ENCODE data around the gene CTNNA2.

Gene CTNNA2

DNA sequence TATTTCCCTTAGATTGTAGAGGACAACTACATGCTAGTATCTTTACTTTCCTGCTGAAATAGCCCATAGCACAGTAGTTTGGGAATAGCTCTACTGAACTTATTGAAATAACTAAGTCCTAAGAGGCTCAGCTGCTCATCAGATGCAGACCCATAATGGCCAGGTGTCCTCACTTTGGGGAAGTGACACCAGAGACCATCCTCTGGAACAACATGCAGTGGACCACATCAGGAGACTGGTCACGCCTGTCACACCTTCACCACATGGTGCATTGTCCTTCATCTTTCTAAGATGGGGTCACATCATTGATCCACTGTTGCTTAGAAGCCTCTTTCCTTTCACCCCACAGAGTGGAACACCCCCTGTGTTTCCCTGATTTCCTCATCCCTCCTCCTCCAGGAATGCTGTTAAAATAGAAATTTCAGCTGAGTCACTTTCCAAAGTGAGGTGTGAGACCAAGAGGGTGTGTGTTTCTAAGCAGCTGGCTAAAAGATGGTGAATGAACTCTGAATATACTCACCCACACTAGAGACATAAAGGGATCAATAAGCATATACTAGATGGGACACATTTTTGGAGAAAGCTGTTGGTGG is 1006.9 kb downstream of the CTNNA2 start:
- no peak for DNase-seq

DNA sequence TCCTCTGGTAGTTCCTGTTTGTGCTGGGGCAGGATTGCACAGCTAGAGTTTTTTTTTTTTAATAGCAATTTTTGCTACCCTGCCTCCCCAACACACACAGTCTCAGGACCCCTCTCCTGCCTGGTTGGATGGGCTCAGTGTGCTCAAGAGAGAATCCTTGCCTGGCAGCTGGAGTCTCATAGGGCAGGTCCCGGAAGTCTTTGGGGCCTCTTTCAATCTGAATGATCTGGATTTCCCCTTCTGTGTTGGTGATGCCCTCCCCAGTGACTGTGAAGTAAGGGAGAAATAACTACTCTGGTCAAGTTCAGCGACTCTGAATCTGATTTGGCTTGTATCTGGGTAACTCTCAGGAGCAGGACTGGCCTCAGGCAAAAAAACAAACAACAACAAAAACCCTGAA is 1012.3 kb downstream of the CTNNA2 start:
- DNase-seq: no peak

DNA sequence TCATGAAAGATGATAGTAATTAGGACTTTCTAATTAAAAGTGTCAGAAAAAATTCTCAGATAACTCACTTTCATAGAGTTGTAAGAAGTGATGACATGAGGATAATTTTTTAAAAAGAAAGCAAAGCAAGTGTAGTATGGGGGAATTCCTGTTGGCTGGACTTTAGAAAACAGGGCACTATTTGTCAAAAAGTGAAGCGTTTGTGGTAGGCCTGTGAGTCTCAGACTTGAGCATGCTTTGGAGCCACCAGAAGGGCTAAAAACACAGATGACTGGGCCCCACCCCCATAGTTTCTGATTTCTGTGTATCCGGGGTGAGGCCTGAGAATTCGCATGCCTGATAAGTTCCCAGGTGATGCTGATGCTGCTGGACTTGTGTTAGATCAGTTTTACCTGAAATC is 1014.3 kb downstream of the CTNNA2 start:
- DNase-seq: no peak

DNA sequence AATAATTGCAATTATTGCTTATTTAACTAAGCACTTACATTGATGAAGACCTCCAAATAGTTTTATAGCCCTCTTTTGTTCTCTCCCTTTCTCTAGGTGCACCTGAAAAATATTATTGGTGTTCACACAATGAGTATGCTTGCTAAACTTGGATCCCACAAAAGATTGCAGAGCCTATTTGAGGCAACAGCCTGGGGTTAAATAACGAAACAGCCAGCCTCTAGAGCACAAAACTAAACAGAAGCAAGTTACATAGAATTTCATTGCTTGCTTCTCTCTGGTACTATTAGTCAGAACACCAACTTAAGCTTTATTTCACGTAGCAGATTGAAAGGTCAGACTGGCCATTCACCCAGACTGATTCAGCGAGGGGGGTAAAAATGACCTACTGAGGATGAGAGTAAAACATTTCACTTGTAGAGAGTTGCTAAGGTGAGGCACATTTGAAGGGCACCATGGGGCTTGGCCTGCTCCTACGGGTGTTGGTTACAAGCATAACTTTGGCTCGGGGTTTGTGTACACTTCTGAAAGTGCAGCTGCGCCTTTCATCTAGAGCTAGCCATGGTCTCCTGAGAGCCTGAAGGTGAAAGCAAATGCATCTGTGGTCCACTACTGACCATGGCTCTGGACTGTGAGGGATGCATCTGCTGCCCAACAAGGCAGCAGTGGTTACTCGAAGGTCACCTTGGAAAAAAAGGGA is 1016.8 kb downstream of the CTNNA2 start:
- no peak for DNase-seq

DNA sequence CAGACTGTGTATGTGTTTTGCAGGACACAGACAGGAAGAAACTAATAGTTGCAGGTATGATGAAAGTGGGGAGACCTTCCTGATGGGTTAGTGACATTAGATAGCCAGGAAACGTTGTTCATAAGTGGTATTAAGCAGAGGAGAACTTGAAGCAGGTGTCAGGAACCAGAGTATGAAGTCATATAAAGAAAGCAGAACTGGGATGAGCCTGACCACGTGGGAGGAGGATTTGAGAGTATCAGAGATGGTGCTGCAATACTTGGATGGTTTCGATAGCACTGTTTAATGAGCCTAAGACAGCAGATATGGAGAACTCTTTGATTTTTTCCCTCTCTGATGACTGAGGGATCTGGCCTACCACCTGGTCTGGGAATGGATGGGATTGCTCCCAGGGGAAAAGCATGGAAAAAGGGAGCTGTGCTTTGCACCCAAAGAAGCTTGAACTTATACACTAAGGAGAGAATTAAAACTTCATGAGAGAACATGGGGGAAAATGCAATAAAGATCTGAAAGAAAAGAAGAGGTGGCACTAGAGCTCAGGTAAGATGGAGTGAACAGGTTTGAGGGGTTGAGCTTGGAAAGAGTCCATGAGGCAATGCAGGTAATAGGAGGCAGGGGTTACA is 1017.7 kb downstream of the CTNNA2 start:
- no peak for DNase-seq

DNA sequence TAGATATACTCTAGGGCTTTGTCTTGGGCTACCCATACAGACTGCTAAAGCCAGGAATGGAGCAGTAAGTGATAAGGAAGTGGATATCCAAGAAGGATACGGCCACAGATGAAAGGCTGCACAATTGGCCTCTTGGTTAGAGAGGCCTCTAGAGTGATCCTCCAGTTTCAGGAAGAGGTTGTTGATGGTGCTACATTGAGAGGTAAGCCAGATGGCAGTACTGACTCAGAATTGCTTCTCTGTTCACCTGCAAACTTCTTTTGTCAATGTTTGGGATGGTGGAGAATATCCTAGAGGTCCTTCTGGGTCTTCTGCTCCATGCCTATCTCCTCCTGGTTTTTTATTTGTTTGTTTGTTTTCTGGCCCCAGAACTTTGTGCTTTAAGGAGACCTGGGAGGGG is 1018.5 kb downstream of the CTNNA2 start:
- no peak for DNase-seq

DNA sequence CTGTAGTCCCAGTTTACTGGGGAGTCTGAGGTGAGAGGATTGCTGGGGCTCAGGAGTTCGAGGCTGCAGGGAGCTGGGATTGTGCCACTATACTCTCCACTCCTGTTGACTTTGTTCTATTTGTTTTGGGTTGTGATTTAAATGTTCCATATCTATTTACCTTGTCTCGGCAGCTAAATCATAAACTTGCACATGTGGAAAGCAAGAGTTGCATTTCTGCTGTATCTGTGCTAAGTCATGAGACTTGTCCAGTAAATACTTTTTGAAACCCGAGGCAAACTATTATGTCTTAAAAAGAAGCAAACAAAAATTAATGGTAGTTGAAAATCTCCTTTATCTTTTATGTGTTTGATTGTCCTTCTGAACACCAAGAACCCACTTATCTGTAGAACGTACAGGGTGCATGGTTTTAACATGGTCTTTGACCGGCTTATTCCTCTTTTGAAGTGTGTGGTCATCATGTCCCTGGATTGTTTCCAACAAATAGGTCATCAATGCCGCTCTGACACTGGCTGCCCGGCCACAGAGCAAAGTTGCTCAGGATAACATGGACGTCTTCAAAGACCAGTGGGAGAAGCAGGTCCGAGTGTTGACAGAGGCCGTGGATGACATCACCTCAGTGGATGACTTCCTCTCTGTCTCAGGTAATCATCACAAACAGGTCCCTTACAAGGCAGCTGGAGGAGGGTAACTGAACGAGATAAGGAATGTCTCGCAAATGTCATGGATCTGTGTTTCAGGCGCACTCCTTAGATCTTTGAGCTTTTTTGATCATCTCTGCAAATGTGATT is 1032.8 kb downstream of the CTNNA2 start:
- no peak for DNase-seq

DNA sequence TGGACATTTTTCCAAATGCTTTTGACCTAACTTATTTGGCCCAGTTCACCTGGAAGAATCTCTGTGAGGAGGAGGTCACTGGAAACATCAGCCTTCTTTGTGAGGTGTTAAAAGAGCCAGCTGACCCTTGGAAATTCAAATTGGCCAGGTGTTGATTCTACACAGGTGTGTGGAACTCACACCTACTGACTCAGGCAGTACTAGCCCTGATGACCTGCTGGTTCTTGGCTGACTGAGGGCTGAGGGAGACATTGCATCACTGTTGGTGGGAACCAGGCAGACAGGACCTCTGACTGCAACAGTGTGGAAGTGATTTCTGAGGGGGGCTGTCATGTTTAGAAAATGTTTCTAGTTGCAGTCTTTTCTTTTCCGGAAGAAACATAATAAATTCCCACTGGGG is 1033.9 kb downstream of the CTNNA2 start:
- DNase-seq: no peak

DNA sequence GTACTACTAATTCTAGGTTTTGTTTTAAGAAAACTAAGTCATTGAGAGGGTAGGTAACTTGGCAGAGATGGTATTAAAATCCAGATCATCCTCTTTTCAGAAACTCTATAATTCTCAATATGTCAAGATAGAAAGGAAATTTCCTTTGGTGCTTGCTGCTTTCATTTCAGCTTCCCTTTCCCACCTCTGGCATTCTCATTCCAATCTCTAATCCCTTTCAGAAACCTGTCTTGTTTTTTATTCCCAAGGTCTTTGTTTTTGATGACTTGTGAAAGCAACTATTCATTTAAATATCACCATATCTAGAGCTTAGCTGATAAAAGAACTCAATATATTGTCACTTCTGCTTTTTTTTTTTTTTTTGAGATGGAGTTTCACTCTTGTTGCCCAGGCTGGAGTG is 1034.5 kb downstream of the CTNNA2 start:
- DNase-seq: no peak

DNA sequence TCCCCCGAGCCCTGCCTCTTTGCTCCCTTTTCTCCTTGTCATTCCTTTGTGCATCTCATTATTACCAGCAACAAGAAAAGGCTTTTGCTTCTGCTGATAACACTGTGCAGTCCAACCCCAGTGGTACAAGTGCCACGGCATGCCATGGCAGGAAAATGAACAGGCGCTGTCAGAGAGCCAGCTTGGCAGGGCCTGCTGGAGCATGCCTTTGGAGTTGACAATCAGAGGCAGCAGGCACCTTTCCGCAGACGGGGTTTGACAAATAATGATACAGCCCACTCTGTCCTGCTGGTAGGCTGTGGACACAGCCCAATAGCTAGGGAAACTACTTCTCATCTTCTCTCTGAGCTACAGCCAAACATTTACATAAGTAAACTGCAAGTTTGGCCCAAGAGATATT is 1035.6 kb downstream of the CTNNA2 start:
- no peak for DNase-seq

DNA sequence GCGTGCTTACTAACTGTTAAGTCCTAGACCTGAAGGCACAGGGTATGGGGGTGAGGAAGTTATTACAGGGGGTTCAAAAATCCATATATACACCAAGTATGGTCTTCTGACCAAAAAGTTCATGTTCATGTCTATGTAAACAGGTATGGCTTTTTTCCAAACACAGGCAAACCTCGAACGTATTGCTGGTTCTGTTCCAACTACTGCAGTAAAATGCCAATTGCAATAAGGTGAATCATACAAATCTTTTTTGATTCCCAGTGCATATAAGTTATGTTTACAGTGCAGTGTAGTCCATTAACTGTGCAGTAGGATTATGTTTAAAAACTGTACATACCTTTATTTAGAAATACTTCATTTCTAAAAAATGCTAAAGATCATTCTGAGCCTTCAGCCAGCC is 1037.0 kb downstream of the CTNNA2 start:
- DNase-seq: no peak

DNA sequence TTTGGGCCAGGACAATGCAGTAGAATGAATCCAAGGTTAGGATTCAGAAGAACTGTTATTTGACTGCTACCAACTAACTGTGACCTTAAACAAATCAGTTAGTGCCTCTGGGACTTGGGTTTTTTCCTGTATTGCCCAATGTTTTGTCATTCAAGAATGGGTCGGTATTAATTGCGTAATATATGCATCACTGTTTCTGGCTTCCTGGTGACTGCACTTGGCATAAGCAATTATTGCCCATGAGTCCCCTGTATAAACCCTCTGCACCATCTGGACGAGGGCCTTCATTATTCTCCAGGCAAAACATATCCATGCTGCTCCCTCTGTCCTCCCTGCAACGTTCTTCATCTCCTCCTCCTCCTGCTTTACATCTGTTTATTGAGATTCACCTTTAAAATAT is 1047.5 kb downstream of the CTNNA2 start:
- DNase-seq: peak in 1 of 3 donors; percentile 0

DNA sequence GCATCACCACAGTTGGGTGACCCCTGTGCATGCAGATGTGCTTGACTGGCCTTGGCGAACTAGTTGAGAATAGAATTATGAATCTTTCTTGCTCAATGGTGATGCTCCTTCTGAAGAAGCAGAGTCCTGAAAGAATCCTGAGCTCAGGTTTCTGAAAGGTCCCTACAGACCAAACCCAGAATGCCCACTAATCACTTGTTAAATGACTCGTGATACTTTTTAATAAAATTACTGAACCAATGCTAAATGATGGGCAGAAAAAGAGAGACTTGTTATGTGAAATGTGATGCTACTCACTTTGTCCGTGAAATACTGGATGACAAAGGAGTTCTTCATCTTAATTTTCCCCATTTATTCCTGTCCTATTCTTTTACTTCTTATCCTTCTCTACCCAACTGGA is 1055.2 kb downstream of the CTNNA2 start:
- no peak for DNase-seq

DNA sequence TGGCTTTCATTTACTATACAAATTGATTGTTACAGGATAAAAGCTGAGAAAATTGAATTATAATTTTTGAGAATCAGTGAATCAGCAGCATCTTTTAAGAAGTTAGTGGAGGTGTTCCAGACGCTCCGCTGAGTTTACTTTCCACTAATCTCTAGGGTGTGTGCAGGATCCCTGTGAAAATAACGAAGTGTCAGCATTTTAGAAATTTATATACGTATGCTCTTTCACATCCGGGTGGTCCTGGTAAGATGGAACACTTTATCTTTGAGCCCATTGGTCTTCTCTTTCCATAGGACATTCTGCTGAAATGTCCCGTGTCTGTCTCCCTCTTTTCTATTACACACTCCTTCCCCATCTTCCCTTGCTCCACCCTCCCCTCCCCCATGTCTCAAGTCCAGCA is 1060.3 kb downstream of the CTNNA2 start:
- no peak for DNase-seq

DNA sequence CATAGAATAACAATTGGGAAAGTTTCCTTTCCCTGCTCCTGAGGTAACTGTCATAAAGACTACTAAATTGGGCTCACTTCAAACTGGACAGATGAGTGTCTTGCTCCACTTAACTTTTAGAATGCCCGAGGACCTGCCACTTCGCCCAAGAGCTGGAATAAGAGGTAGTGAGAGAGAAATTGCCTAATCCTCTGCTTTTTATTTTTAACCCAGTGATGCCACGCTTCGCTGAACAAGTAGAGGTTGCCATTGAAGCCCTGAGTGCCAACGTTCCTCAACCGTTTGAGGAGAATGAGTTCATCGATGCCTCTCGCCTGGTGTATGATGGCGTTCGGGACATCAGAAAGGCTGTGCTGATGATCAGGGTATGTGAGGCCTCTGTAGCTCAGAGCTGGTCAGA is 1061.1 kb downstream of the CTNNA2 start:
- no peak for DNase-seq

DNA sequence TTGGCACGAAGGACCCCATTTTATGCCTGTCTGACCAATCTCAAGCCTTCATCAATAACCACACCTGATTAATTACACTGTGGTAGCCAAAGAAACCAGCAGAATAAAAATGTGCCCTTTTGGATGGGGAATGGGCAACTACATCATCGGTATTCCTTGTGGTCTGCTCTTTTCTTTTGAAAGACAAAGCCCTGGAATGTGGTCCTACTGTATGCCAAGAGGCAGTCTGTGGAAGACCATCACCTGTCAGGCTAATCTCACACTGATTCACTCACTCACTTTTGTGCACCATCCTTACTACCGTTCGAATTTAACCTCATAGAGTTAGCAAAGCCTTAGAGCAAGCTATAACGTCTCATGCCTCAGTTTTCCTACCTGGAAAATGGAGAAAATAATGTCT is 1066.9 kb downstream of the CTNNA2 start:
- DNase-seq: no peak

DNA sequence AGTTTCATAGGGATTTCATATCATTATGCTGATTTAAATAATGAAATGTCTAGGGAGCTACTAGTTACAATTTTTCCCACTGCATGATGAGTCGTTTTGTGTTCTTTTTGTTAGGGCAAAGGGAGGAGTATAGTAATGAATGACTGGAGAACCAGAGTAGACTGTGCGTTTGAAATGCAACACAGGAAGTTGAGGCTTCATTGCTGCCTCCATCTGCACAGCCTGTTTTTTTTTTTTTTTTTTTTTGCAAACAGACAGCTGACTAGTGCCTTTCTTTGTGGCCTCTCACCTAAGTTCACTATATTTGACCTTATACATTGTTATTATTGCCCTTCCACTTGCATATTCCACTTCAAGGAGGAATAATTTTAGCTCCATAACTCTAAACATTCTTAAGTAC is 1078.4 kb downstream of the CTNNA2 start:
- DNase-seq: no peak

DNA sequence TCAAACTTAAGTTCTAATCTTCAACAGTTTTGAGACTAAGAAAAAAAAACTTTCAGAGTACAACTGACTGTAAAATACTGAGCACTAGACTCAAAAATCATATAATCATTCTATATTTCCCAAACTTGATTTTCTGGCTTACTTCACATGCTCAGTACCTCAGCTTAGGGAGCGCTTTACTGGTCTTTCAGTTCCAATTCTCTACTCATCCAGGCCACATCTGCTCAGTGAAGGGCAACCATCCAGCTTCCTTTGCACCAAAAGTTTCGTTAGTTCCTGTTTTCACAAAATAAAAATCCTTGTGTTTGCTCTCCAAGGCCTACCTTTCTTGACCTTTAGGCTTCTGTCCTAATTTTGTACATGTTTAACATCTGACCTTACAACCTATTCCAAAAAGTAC is 1079.3 kb downstream of the CTNNA2 start:
- DNase-seq: no peak

DNA sequence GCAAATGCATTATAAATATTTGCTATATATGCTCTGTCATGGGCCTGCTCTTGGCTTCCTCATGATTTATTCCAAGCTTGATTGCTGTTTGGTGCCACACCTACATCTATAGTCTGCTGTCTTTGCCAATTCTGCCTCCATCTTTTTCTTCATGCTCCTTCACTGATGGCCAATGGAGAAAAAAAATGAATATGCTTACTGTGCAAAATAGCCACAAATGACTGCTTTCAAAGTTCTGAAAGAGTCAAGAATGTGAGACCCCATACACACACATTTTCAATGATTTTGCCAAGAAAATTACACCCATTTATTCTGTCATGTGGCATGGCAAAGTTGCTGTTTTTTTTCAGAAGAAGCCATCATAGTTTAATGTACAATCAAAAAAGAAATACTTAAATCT is 1097.3 kb downstream of the CTNNA2 start:
- DNase-seq: no peak

DNA sequence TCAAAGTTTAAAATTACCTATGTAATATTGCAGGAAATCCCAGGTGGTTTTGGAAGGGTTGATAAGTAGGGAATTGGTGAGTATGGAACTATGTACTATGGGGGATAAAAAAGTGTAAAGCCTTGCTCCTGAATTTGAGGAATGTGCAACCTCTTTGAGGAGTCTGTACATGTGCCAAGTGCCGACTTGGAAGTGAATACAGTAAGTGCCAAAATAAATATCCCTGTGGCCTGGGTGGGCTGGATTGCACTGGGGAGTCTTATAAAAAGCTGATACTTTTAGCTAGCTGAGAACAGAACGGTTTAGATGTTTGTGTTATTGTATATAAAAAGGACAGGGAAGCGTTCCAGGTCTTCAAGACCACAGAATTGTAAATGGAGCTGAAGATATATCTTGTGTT is 1108.8 kb downstream of the CTNNA2 start:
- DNase-seq: no peak

DNA sequence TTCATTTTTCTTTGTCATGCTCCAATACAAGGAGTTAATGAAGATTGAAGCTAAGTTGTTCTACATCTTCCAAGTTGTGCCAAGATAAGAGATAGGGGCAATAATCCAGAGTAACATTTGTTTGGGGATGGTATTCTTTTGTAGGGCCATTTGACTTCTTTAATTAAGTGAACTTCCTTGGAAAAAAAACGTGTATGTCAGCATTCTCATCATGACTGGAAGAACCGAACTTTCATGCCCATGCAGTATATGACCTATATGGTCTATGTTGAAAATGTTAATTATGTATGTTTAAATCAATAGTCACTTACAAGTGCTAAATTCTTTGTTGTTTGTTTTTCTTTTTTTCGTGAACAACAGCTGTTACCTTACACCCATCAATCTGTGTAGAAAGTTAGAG is 1111.2 kb downstream of the CTNNA2 start:
- DNase-seq: no peak

DNA sequence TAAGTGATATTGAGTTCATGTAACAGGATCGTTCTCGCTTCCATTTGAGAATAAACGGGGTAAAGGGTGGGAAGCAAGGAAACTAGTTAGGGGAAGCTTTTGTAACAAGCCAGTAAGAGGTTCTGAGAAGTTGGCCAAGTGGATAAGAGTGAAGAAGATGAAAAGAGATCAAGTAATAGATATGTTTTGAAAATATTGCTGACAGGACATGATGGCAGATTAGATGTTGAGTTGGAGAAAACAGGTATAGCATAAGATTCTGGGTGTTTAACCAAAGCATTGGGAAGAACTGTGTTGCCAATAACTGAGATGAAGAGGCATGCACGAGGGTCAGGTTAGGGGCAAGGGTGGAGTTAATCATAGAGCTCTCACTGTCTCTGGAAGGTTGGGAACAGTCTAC is 1121.7 kb downstream of the CTNNA2 start:
- DNase-seq: no peak

DNA sequence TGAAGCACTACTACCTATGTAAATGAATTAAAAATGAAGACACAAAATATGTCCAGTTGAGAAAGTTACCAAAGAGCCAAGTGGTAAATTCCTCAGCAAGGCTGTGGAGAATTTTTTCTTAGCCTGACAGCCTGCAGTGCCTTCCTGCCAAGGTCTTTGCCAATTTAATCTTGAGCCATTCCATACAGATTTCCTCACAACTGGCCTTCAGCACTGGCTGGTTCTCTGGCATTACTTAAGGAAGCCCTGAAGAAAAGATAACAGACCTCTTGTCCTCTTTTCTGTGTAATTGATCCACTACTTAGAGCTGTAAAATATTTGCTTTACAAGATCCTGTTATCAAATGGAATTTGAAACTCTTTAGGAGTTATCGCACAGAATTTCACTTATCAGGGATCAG is 1125.9 kb downstream of the CTNNA2 start:
- no peak for DNase-seq

DNA sequence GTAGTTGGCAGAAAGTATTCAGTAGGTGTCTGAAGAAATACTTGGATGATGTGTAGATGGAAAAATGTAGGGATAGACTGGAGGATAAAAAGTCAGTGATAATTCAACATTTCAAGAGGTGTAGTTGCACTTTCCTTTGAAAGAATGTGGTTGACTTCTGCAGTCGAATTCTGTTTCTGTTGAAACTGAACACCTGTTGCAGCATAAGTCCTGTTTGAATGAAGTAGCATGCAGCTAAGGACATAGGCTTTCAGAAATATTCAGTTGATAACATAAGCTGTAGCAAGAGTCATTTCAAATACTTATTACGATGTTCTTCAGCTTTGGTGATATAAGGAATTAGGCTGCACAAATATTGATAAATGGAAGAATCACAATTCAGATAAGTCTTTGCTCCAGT is 1129.6 kb downstream of the CTNNA2 start:
- DNase-seq: no peak

Measured in suppressor macrophage treated with lipopolysaccharide for 1 hour (primary cell).